GM12864 (cell line): ENCODE results near the gene EYS.

ENCODE experiments used
- DNase-seq: peaks from one replicate; pipeline ENCODE4 v3.0.0-alpha.2; 2011; ENCODE audit warnings: low read depth
- H3K4me3 ChIP-seq: 2 replicates; pipeline ENCODE4 v1.5.1; 2011; ENCODE audit warnings: mild to moderate bottlenecking, low read depth, low read length, control low read depth
- CTCF ChIP-seq: IDR thresholded peaks from 2 replicates; pipeline ENCODE4 v1.5.1; 2011; ENCODE audit warnings: low read depth, mild to moderate bottlenecking, moderate library complexity, low read length, control low read depth, inconsistent platforms; ENCODE audit errors: missing control alignments

Gene EYS

GRCh38 chr6:64591676-64592036 is 1115.4 kb downstream of the EYS start:
- no peak for TF ChIP-seq CTCF
- no peak overlapping the region for H3K4me3 ChIP-seq
- DNase-seq, result no peak

- no peak for TF ChIP-seq CTCF
- H3K4me3 ChIP-seq, result no peak overlapping the region
Measured at GRCh38 chr6:64590965-64591675, 1115.9 kb downstream of the EYS start.

DNA sequence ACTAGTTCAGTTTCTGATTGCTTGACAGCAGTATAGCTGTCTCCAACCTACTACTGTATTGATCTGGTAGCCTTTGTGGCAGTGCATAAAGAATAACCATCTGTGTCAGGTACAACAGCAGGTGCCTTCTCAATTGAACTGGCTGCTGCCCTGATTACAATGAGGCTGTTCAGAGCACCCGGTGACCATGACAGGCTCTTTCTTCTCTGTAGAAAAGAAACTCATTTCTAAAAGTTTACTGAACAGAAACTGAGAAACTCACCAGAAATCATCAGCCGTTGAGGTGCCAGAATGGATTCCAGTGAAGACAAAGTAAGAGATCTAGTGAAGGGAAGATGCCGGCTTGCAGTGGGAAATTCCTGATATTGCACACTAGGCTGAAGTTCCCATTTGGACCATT is 1117.1 kb downstream of the EYS start:
- no peak overlapping the region for H3K4me3 ChIP-seq
- TF ChIP-seq CTCF, result no peak
- DNase-seq, result no peak

More at GRCh38 chr6:64590965-64591675, 1115.9 kb downstream of the EYS start:
- DNase-seq, result no peak

DNA sequence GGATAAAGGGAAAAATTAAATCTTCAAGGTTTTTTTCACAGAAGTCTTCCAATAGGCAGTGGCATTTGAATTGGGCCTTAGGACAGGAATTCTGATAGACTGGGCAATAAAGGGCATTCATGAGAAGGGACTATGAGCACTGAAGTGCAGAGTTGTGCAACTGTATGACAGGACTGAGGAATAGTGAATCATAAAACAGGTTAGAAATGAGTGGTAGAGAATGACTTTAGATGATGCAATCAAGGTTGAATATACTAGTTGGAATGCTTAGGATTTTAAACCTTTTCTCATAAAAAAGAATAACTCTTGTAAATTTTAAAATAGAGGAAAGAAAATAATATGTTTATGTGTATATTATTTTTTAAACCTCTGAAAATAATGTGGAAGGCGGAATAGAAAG is 1126.7 kb downstream of the EYS start:
- H3K4me3 ChIP-seq, result no peak overlapping the region
- DNase-seq, result no peak
- TF ChIP-seq CTCF, result no peak

DNA sequence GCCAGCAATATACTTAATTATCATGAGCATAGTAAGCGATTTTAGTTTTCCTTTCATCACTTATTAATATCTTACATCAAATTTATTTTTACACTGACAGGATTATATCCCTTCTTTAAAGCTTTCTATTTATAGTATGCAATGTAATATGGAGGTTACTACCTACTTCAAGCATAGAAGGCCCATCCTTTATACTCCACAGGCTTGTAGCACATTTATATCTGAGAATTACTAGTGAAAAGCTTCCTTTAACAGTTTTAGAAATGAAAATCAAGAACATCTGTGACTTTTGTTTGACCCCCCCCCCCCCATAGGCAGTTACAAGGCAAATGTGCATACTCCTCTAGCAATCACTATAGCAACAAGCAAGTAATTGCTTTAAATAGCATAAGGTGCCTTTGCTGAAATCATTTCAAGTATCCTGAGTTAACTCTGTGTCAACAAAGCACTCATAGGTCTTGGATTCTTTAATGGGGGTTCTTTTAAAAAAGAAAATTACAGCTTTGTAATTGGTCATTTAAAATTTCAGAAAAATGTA is 1153.7 kb downstream of the EYS start:
- TF ChIP-seq CTCF, result no peak
- no peak overlapping the region for H3K4me3 ChIP-seq
- no peak for DNase-seq

GRCh38 chr6:64547594-64548268 is 1159.3 kb downstream of the EYS start:
- no peak for TF ChIP-seq CTCF
- no peak for DNase-seq
- no peak overlapping the region for H3K4me3 ChIP-seq

DNA sequence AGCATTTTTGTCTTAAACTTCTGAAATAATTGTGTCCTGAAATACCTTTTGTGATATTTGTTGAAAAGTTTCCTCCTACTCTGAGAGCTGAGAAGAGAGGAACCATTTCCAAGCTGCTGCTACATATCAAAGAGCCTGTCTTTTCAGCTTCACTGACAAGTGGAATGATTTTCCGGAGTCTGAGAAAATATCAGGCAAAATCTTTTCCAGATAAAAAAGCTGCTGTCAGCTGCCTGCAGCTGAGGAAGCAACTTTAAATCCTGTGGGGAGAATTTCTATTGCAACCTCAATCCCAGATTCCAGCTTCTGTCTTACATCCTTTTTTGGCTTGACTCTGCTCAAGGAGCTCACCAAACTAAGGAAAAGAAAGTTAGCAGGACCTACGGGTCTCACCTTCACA is 1167.1 kb downstream of the EYS start:
- no peak for DNase-seq
- no peak overlapping the region for H3K4me3 ChIP-seq
- TF ChIP-seq CTCF, result no peak
